Stomach (tissue), 9 donors: ENCODE measurements around the gene INTS14. TPM values are rescaled to one million over a fixed set of nuclear protein-coding genes. Genes with fewer than 3 reads are reported as not detected.

ENCODE experiments used
- DNase-seq, 2 donors: peaks; one replicate each; pipeline versions ENCODE4 v3.0.0 to v3.0.0-alpha.2; 2013 to 2019
- H3K27ac ChIP-seq, 5 donors: fragments of 200-600 bp in 4 of 5; sonication (generic) in 4 of 5; one replicate each; pipeline ENCODE4 v1.5.1; 2013 to 2019; ENCODE audit warnings: mild to moderate bottlenecking in 1 of 5, moderate library complexity in 1 of 5
- H3K27me3 ChIP-seq, 3 donors: fragments of 200-600 bp; sonication (generic); one replicate each; pipeline ENCODE4 v1.5.1; 2017 to 2019; ENCODE audit warnings: mixed run types in 1 of 3
- H3K36me3 ChIP-seq, 4 donors: fragments of 200-600 bp; sonication (generic); 1 replicate in 3 of 4; 2 replicates in 1 of 4; pipeline ENCODE4 v1.5.1; 2016 to 2019
- H3K4me1 ChIP-seq, 4 donors: fragments of 200-600 bp; sonication (generic); one replicate each; pipeline ENCODE4 v1.5.1; 2016 to 2019
- H3K4me3 ChIP-seq, 4 donors: fragments of 200-600 bp; sonication (generic) in 3 of 4; one replicate each; pipeline ENCODE4 v1.5.1; 2016 to 2019; ENCODE audit warnings: mild to moderate bottlenecking in 1 of 4
- H3K9me3 ChIP-seq, 4 donors: fragments of 200-600 bp; sonication (generic); one replicate each; pipeline ENCODE4 v1.5.1; 2016 to 2019
- CTCF ChIP-seq, 7 experiments: fragments of 450-650 bp in 4 of 7; fragments of 200-600 bp in 3 of 7; sonication (generic) in 3 of 7; IDR thresholded peaks; one replicate each; pipeline ENCODE4 v1.5.1; 2016 to 2019; ENCODE audit warnings: antibody characterized with exemption in 7 of 7, control low read depth in 2 of 7, mild to moderate bottlenecking in 1 of 7
- EP300 ChIP-seq: sonication (generic); formaldehyde crosslinking; IDR thresholded peaks from one replicate; pipeline ENCODE4 v1.6.1; 2017; ENCODE audit warnings: antibody characterized with exemption
- POLR2A ChIP-seq, 4 donors: fragments of 450-650 bp; IDR thresholded peaks; one replicate each; pipeline ENCODE4 v1.6.1; 2016; ENCODE audit warnings: antibody characterized with exemption in 4 of 4, control low read depth in 2 of 4, mild to moderate bottlenecking in 1 of 4, moderate library complexity in 1 of 4
- POLR2AphosphoS5 ChIP-seq, 3 donors: sonication (generic); formaldehyde crosslinking; IDR thresholded peaks; one replicate each; pipeline ENCODE4 v1.6.1; 2016; ENCODE audit warnings: antibody characterized with exemption in 3 of 3
- WGBS, 5 donors: extraction: QIAGEN DNeasy Blood & Tissue Kit in 3 of 5; methylation state at CpG; one replicate each; pipeline versions ENCODE4 v1.1.5 to v1.1.7; 2013 to 2018; 5-methylcytosine and 5-hydroxymethylcytosine counted together
- intact Hi-C: fragments of 100-400 bp; cut with DNase I; formaldehyde crosslinking; loops from one replicate; pipeline ENCODE4 v1.15.1; 2023; ENCODE audit warnings: low total_unique reads
- polyA plus RNA-seq, 3 donors: library from polyadenylated mRNA; stranded (reverse); fragments of 200-250 nt; gene quantifications; one replicate each; pipeline ENCODE4 v1.2.3, GENCODE V29; 2013
- total RNA-seq, 5 donors: library from RNA; depleted of rRNA; stranded (reverse); fragments of >200 nt; gene quantifications; one replicate each; pipeline versions ENCODE4 v1.1.0 to v1.2.3, GENCODE V29; 2014 to 2016
- donor health status: healthy with polysubstance abuse.
- donor health status: Bipolar disorder and iron deficiency.
- donor health status: healthy.

INTS14 gene
- total and polyA plus RNA-seq, 8 donors, result 7.2 to 73.2 (median 17.7) TPM

GRCh38 chr15:65611888-65612615 lies 1.1 kb upstream of the INTS14 start:
- no peaks in the 10 kb centered on the region for H3K27me3 ChIP-seq
- intact Hi-C loops, result no loop called here
- H3K36me3 ChIP-seq, result peaks cover 0 to 2% (median 2%) of the 10 kb centered on the region in 4 donors
- 80 to 90% (median 86%) methylated on average over 5 of the region's 5 CpGs for WGBS, 5 donors
- peaks cover 14 to 49% (median 33%) of the 10 kb centered on the region in 4 donors for H3K4me1 ChIP-seq
- peak overlapping the region; percentile 84 to 95 (median 92) for H3K27ac ChIP-seq
- TF ChIP-seq POLR2AphosphoS5 (IDR thresholded peaks at IDR 0.05) (no peak), EP300 (no peak), CTCF (IDR thresholded peaks at IDR 0.05) (no peak), POLR2A (IDR thresholded peaks at IDR 0.05) (no peak)
- H3K4me3 ChIP-seq, result peak overlapping the region; percentile 72 to 96 (median 84)
- no peaks in the 10 kb centered on the region for H3K9me3 ChIP-seq
- peak in 1 of 2 donors; percentile 20 for DNase-seq

- peaks cover 0 to 10% (median under 1%) of the 10 kb centered on the region in 4 donors for H3K4me1 ChIP-seq
- H3K36me3 ChIP-seq, result peaks cover 19 to 70% (median 69%) of the 10 kb centered on the region in 4 donors
- TF ChIP-seq POLR2A (IDR thresholded peaks at IDR 0.05) (no peak), POLR2AphosphoS5 (IDR thresholded peaks at IDR 0.05) (no peak), CTCF (IDR thresholded peaks at IDR 0.05) (no peak), EP300 (no peak)
- no peak overlapping the region for H3K4me3 ChIP-seq
- no peaks in the 10 kb centered on the region for H3K27me3 ChIP-seq
- H3K27ac ChIP-seq, result no peak overlapping the region
- H3K9me3 ChIP-seq, result no peaks in the 10 kb centered on the region
- DNase-seq, result no peak
- 96 to 100% (median 97%) methylated on average over 1 of the region's 1 CpG for WGBS, 5 donors
- intact Hi-C loops, result no loop called here
Observed at GRCh38 chr15:65603559-65603958, 7.4 kb downstream of the INTS14 start.

- H3K27ac ChIP-seq, result no peak overlapping the region
- intact Hi-C loops, result no loop called here
Observed at GRCh38 chr15:65603134-65603533, 7.8 kb downstream of the INTS14 start.

GRCh38 chr15:65599677-65600076 lies 11.3 kb downstream of the INTS14 start:
- 92 to 96% (median 94%) methylated on average over 5 of the region's 5 CpGs for WGBS, 5 donors
- no peak overlapping the region for H3K27ac ChIP-seq
- H3K27me3 ChIP-seq, result no peaks in the 10 kb centered on the region
- H3K4me1 ChIP-seq, result no peaks in the 10 kb centered on the region
- TF ChIP-seq POLR2A (IDR thresholded peaks at IDR 0.05) (no peak), CTCF (IDR thresholded peaks at IDR 0.05) (no peak), EP300 (no peak), POLR2AphosphoS5 (IDR thresholded peaks at IDR 0.05) (no peak)
- intact Hi-C loops, result no loop called here
- H3K36me3 ChIP-seq, result peaks cover 29 to 96% (median 94%) of the 10 kb centered on the region in 4 donors
- no peaks in the 10 kb centered on the region for H3K9me3 ChIP-seq
- DNase-seq, result no peak
- H3K4me3 ChIP-seq, result no peak overlapping the region

More at GRCh38 chr15:65603134-65603533, 7.8 kb downstream of the INTS14 start:
- 75 to 90% (median 82%) methylated on average over 2 of the region's 2 CpGs for WGBS, 5 donors
- H3K9me3 ChIP-seq, result no peaks in the 10 kb centered on the region
- no peak for TF ChIP-seq POLR2A (IDR thresholded peaks at IDR 0.05)
- TF ChIP-seq POLR2AphosphoS5 (IDR thresholded peaks at IDR 0.05), result no peak
- TF ChIP-seq EP300, result no peak
- no peak for TF ChIP-seq CTCF (IDR thresholded peaks at IDR 0.05)
- no peaks in the 10 kb centered on the region for H3K27me3 ChIP-seq
- no peak overlapping the region for H3K4me3 ChIP-seq
- H3K36me3 ChIP-seq, result peaks cover 19 to 75% (median 74%) of the 10 kb centered on the region in 4 donors
- DNase-seq, result no peak
- peaks cover 0 to 8% (median 0%) of the 10 kb centered on the region in 4 donors for H3K4me1 ChIP-seq
